22Rv1 (cell line): Measurements from ENCODE around the gene LAMA5.

Experiments used
- H3K27ac ChIP-seq: fragments of 450-650 bp; 2 replicates; pipeline ENCODE4 v1.5.1; 2017
- ZFX ChIP-seq: fragments of 450-650 bp; IDR thresholded peaks from 2 replicates; pipeline ENCODE4 v1.6.1; 2017; ENCODE audit warnings: antibody characterized with exemption, borderline replicate concordance
- TF ChIP-seq, protein P1 (sequence below): fragments of 450-650 bp; IDR thresholded peaks from 2 replicates; pipeline ENCODE4 v1.5.1; 2017; ENCODE audit warnings: mild to moderate bottlenecking

The LAMA5 gene

DNA sequence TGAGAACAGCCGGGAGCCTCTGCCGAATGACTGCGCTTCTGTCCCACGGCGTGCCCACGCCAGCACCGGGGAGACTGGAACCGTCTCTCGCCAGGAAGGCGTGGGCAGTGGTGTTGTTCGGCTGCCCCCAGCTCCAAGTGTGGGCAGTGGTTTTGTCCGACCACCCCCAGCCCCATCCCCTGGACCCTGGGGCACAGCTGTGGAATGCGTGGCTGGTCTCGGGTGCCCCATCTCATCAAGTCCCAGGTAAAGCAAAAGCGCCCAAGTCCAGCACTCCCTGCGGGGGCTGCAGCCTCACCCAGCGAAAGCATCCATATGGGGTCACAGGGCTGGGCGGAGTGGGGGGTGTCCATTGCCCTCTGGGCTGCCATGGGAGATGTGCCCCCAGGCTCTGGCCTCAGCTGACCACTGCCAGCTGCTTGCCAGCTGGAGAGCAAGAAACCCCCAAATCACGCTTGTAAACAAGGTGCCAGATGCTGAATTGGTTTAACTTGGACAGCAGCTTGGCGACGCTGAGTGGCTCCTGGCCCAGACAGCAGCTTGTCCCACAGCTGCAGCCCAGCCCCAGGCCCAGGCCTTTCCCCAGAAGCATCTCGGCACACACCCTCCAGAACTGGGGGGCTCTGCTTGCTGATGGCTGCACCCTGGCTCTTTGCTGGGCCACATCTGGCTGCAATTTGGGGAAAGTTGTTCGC is 35.5 kb upstream of the LAMA5 start:
- TF ChIP-seq, protein P1, sequence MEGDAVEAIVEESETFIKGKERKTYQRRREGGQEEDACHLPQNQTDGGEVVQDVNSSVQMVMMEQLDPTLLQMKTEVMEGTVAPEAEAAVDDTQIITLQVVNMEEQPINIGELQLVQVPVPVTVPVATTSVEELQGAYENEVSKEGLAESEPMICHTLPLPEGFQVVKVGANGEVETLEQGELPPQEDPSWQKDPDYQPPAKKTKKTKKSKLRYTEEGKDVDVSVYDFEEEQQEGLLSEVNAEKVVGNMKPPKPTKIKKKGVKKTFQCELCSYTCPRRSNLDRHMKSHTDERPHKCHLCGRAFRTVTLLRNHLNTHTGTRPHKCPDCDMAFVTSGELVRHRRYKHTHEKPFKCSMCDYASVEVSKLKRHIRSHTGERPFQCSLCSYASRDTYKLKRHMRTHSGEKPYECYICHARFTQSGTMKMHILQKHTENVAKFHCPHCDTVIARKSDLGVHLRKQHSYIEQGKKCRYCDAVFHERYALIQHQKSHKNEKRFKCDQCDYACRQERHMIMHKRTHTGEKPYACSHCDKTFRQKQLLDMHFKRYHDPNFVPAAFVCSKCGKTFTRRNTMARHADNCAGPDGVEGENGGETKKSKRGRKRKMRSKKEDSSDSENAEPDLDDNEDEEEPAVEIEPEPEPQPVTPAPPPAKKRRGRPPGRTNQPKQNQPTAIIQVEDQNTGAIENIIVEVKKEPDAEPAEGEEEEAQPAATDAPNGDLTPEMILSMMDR: no peak
- TF ChIP-seq ZFX: no peak
- H3K27ac ChIP-seq: no peak overlapping the region

DNA sequence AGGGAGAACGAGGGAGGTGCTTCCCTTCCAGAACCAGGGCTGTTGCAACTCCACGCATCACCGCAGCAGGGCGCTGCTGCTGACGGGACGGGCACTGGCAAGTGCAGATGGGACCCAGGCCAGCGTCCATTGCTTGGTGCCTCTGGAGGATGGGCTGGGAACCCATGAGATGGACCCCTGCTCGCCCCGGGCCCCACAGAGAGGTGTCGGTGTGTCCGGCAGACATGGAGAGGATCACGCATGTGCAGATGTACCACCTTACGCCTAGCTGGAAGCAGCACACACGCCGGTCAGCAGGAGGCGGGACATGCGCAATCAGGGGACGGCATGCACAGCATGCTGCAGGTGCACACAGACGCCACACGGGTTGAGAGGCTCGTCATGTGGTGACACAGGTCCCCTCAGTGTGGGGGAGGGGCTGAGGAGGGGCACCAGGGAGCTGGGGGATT is 34.2 kb upstream of the LAMA5 start:
- no peak for TF ChIP-seq ZFX
- TF ChIP-seq, protein P1: peak; percentile 76

DNA sequence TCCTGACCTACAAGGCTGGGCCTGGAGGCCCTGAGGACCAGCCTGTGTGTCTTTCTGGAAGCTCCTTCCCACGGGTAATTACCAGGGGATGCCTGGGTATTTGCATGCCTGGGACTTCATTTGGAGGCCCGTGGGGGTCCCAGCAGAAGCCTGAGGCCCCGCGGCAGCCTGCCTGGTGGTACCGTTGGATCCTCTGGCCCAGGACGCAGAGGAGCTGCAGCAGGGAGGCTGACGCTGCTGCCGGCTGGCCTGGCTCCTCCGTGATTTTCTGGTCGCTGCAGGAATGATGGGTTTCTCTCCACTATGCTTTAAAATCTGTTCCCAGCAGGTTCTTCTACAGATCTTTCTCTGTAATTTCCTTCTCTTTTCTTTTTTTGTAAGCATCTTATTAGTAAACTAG is 33.4 kb upstream of the LAMA5 start:
- H3K27ac ChIP-seq: no peak overlapping the region
- TF ChIP-seq, protein P1: no peak
- no peak for TF ChIP-seq ZFX

More for the DNA sequence above, 34.2 kb upstream of the LAMA5 start:
- H3K27ac ChIP-seq: no peak overlapping the region

DNA sequence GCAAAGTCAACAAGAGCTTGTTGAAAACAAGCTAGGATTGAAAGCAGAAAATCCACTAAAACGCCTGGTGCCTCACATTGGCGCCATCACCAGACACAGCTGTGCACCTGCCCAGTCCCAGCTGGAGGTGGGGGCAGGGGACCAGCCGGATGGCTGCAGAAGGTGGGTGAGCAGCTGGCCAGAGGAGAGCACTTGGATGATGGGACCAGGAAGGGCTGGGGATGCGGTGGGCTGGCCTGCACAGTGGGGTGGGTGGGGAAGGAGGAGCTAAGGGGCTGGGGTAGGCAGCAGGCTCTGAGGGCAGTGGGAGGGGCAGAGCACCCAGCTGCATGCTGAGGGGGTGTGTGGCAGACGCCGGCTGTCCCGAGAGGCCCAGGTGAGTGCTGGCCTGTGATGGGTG is 32.9 kb upstream of the LAMA5 start:
- H3K27ac ChIP-seq: no peak overlapping the region
- no peak for TF ChIP-seq ZFX
- TF ChIP-seq, protein P1: no peak

DNA sequence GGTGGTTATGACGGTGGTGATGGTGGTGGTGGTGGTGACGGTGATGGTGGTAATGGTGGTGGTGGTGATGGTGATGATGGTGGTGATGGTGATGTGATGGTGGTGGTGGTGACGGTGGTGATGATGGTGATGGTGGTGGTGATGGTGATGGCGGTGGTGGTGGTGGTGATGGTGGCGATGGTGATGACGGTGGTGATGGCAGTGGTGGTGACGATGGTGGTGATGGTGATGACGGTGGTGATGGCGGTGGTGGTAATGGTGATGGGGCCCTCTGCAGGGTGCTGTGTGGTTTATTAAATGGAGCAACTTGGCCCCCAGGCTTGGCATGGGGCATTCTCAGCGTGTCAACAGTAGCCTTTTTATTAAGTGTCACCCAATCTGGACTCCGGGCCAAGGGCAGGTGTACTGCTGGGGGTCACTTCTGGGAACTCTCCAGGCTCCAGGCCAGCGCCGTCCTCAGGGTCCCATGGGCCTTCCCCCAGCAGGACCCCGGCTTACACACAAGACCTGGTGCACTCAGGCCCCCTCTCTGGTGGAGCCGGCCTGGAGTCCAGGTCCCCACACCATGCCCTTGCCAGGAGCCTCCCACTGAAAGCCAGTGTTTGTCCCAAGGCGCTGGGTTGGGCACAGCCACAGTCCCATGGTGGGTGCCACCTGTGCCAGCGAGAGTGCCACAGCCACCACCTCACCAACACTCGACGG is 31.2 kb upstream of the LAMA5 start:
- H3K27ac ChIP-seq: no peak overlapping the region
- TF ChIP-seq ZFX: no peak
- TF ChIP-seq, protein P1: no peak

DNA sequence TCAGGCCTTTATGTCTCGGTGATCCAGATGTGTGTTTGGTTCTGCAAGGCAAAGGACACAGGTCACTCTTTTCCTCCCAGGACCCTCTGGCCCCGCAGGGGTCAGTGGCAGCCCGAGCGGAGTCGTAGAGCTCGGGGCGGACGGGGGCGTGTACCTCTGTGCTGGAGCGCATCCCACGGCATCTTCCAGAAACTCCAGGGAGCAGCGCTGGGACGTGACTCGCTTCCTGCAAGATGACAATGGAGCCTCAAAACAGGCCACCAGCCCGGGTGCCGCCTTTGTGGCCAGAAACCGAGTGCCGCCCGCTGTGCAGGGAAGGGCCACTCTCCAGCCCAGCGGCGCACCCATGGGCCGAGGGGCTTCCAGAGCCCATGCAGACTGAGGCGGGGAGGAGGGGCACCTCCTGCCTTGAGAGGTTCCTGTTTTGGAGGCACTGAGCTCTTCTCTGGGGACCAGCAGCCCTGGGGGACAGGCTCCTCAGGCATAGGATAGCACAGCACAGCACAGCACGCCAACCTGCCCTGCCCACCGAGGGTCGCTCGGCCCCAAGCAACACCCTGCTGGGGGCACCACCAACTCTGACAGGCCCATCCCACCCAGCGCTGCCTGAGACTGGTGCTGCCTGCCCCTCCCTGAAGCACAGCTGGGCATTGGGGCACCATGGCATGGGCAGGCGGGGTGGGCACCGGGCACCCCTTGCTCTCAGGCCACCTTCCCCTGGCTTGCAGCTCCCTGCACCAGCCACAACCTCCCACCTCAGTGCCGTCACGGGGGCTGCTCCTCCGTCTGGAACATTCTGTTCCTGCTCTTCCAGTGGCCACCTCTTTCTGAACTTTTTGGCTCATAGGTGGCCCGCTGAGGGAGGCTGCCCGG is 29.5 kb upstream of the LAMA5 start:
- H3K27ac ChIP-seq: no peak overlapping the region
- TF ChIP-seq ZFX: no peak
- TF ChIP-seq, protein P1: no peak
